ENCODE measurements around the gene SAMD11.

The SAMD11 gene

DNA sequence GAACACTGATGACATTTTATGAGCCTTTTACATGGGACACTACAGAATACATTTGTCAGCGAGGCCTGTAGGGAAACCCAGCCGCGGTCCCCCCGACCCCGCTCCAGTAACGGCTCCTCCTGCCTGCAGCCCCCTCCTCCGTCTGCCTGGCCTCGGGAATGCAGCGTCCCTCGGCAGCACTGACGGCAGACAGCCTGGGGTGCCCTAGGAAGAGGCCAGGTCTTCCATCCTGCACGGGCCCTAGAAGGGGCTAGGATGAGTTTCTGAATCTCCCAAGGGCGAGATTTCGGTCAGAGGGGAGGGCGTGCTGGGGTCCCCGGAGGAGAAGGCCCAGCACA, 8.4 kb downstream of the SAMD11 start:
- TF ChIP-seq, protein P1, sequence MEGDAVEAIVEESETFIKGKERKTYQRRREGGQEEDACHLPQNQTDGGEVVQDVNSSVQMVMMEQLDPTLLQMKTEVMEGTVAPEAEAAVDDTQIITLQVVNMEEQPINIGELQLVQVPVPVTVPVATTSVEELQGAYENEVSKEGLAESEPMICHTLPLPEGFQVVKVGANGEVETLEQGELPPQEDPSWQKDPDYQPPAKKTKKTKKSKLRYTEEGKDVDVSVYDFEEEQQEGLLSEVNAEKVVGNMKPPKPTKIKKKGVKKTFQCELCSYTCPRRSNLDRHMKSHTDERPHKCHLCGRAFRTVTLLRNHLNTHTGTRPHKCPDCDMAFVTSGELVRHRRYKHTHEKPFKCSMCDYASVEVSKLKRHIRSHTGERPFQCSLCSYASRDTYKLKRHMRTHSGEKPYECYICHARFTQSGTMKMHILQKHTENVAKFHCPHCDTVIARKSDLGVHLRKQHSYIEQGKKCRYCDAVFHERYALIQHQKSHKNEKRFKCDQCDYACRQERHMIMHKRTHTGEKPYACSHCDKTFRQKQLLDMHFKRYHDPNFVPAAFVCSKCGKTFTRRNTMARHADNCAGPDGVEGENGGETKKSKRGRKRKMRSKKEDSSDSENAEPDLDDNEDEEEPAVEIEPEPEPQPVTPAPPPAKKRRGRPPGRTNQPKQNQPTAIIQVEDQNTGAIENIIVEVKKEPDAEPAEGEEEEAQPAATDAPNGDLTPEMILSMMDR (conservative IDR thresholded peaks at IDR 0.05; ENCODE audit: low read depth, low read length) = no peak
- Histone ChIP-seq H3K4me2 (no peak overlapping the region), H3K36me3 (ENCODE audit: insufficient read depth) (no peaks in the 10 kb centered on the region), H4K20me1 (ENCODE audit: insufficient read depth) (no peaks in the 10 kb centered on the region), H3K79me2 (ENCODE audit: insufficient read depth, low read depth) (no peaks in the 10 kb centered on the region), H3K4me1 (ENCODE audit: low read depth, poor library complexity, severe bottlenecking) (no peaks in the 10 kb centered on the region), H3K27me3 (ENCODE audit: insufficient read depth, low read depth) (peaks cover 87% of the 10 kb centered on the region), H3K9ac (no peak overlapping the region), H3K4me3 (IDR thresholded peaks at IDR 0.05; ENCODE audit: insufficient read depth, low read depth, low read length) (no peak overlapping the region), H3K27ac (no peak overlapping the region), H2AFZ (ENCODE audit: low read depth) (no peak overlapping the region)

DNA sequence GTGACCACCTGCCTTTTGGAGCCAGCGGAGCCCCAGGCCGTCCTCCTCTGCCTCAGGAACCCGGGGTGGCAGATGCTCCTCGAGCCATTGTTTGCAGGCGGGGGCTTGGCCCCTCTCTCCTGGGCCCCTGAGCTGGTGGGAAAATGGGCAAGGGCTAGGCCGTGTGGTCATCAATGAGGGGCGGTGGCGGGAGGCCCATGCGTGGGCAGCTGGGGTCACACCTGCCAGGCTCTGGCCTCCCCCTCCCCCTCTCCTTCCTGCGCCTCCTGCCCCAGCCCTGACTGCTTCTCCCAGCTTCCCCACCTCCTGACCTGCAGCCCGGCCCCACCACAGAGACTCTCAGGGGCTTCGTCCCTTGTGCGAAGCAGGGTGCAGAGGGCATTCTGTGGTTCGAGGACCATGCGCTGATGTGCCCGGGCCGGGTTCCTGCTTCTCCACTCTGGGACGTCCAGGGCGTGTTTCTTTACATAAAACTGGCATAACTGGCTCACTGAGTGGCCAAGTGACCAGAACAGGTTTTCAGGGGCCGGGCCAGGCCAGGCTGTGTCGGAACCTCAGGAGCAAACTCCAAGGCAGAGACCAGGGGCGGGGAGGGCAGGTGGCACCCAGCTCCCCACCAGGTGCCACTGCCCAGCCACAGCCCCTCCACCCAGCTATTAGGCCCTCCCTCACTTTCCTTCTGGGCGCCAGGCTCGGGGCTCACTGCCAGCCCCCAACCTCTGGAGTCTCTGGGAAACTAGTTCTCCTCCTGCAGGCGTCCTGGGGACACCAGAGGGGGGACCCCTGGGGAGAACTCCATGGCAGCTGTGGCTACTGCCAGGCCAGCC, 9.3 kb downstream of the SAMD11 start:
- H3K27ac ChIP-seq = no peak overlapping the region
- H3K4me1 ChIP-seq (ENCODE audit: low read depth, poor library complexity, severe bottlenecking) = no peaks in the 10 kb centered on the region
- H4K20me1 ChIP-seq (ENCODE audit: insufficient read depth) = no peaks in the 10 kb centered on the region
- no peak overlapping the region for H3K4me2 ChIP-seq
- no peaks in the 10 kb centered on the region for H3K79me2 ChIP-seq (ENCODE audit: insufficient read depth, low read depth)
- H3K36me3 ChIP-seq (ENCODE audit: insufficient read depth) = no peaks in the 10 kb centered on the region
- H3K9ac ChIP-seq = no peak overlapping the region
- H2AFZ ChIP-seq (ENCODE audit: low read depth) = no peak overlapping the region
- peaks cover 85% of the 10 kb centered on the region for H3K27me3 ChIP-seq (ENCODE audit: insufficient read depth, low read depth)
- TF ChIP-seq, protein P1 (conservative IDR thresholded peaks at IDR 0.05; ENCODE audit: low read depth, low read length) = no peak
- H3K4me3 ChIP-seq (IDR thresholded peaks at IDR 0.05; ENCODE audit: insufficient read depth, low read depth, low read length) = no peak overlapping the region

DNA sequence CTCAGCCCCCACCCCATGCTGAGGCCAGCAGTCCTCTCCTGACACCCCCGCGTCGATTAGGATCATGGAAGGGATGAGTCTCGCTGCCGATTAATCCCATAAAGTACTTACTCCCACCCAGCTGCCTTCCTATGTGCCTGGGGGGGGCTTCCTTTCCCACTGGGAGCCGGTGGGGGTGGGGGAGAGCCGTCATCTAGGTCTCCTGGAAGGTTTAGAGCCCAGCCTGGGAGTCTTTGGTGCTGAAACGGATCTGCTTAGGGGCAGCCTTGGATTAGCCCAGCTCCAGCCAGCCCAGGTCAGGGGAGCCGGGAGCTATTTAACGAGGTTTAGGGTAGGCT, 9.8 kb downstream of the SAMD11 start:
- Histone ChIP-seq H3K27ac (no peak overlapping the region), H3K27me3 (ENCODE audit: insufficient read depth, low read depth) (peaks cover 86% of the 10 kb centered on the region), H3K4me2 (no peak overlapping the region), H3K79me2 (ENCODE audit: insufficient read depth, low read depth) (no peaks in the 10 kb centered on the region), H4K20me1 (ENCODE audit: insufficient read depth) (no peaks in the 10 kb centered on the region), H2AFZ (ENCODE audit: low read depth) (no peak overlapping the region), H3K4me3 (IDR thresholded peaks at IDR 0.05; ENCODE audit: insufficient read depth, low read depth, low read length) (no peak overlapping the region), H3K9ac (no peak overlapping the region), H3K4me1 (ENCODE audit: low read depth, poor library complexity, severe bottlenecking) (no peaks in the 10 kb centered on the region), H3K36me3 (ENCODE audit: insufficient read depth) (no peaks in the 10 kb centered on the region)
- TF ChIP-seq, protein P1 (conservative IDR thresholded peaks at IDR 0.05; ENCODE audit: low read depth, low read length) = no peak

GRCh38 chr1:934991-935750, 11.4 kb downstream of the SAMD11 start:
- H3K9ac ChIP-seq = no peak overlapping the region
- no peak overlapping the region for H2AFZ ChIP-seq (ENCODE audit: low read depth)
- H3K79me2 ChIP-seq (ENCODE audit: insufficient read depth, low read depth) = no peaks in the 10 kb centered on the region
- peaks cover 9% of the 10 kb centered on the region for H3K4me1 ChIP-seq (ENCODE audit: low read depth, poor library complexity, severe bottlenecking)
- no peak overlapping the region for H3K27ac ChIP-seq
- H3K4me3 ChIP-seq (IDR thresholded peaks at IDR 0.05; ENCODE audit: insufficient read depth, low read depth, low read length) = no peak overlapping the region
- TF ChIP-seq, protein P1 (conservative IDR thresholded peaks at IDR 0.05; ENCODE audit: low read depth, low read length) = no peak
- H3K27me3 ChIP-seq (ENCODE audit: insufficient read depth, low read depth) = peaks cover 79% of the 10 kb centered on the region
- no peaks in the 10 kb centered on the region for H4K20me1 ChIP-seq (ENCODE audit: insufficient read depth)
- no peak overlapping the region for H3K4me2 ChIP-seq
- H3K36me3 ChIP-seq (ENCODE audit: insufficient read depth) = no peaks in the 10 kb centered on the region
